Measurements from ENCODE around the gene TAS1R1.

GRCh38 chr1:6511056-6511455 is 44.1 kb upstream of the TAS1R1 start:
- TF ChIP-seq CTCF (IDR thresholded peaks at IDR 0.05) (no peak), POLR2A (IDR thresholded peaks at IDR 0.05) (no peak), POLR2AphosphoS5 (IDR thresholded peaks at IDR 0.05) (no peak)

All from breast epithelium (tissue), 3 donors.